Measurements from ENCODE around the gene TPTE2.
"Not testable (repeated sequence)": the region's sequence is repeated elsewhere in the genome, so short reads cannot be mapped to it uniquely, and the experiment has no call there.

DNA sequence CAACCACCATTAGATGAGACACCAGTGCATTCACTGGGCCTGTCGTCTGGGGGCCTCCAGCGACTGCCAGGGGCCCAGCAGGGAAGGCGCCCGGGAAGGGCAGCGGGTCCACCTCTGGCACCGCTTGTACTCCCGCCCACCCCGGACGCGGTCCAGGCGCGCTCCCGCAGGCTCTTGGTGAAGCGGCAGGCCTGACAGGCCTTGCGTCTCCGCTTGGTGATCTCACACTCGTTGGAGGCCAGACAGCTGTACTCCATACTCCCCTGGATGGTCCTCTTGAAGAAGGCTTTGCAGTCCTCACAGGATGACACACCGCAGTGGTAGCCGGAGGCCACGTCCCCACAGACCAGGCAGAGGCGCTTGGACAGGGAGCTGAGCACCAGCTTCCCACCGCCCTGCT, 660 bp downstream of the TPTE2 start:
- TF ChIP-seq, protein P1, sequence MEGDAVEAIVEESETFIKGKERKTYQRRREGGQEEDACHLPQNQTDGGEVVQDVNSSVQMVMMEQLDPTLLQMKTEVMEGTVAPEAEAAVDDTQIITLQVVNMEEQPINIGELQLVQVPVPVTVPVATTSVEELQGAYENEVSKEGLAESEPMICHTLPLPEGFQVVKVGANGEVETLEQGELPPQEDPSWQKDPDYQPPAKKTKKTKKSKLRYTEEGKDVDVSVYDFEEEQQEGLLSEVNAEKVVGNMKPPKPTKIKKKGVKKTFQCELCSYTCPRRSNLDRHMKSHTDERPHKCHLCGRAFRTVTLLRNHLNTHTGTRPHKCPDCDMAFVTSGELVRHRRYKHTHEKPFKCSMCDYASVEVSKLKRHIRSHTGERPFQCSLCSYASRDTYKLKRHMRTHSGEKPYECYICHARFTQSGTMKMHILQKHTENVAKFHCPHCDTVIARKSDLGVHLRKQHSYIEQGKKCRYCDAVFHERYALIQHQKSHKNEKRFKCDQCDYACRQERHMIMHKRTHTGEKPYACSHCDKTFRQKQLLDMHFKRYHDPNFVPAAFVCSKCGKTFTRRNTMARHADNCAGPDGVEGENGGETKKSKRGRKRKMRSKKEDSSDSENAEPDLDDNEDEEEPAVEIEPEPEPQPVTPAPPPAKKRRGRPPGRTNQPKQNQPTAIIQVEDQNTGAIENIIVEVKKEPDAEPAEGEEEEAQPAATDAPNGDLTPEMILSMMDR (IDR thresholded peaks at IDR 0.05; ENCODE audit: control extremely low read depth in 1 of 3, insufficient read depth in 1 of 3, low read depth in 1 of 3, low read length in 3 of 3) = not testable (repeated sequence)
- not testable (repeated sequence) for TF ChIP-seq EP300 (IDR thresholded peaks at IDR 0.05; ENCODE audit: borderline replicate concordance in 1 of 2, low read depth in 2 of 2, low read length in 2 of 2); POLR2A (IDR thresholded peaks at IDR 0.05; ENCODE audit: control extremely low read depth in 1 of 2, low read depth in 2 of 2, low read length in 2 of 2); RAD21 (IDR thresholded peaks at IDR 0.05 in 1 of 2, conservative IDR thresholded peaks at IDR 0.05 in 1 of 2; ENCODE audit: low read depth in 2 of 2, low read length in 2 of 2); ASH2L (IDR thresholded peaks at IDR 0.05; ENCODE audit: low read length); POLR2AphosphoS5 (IDR thresholded peaks at IDR 0.05; ENCODE audit: low read depth, low read length); HDAC2 (IDR thresholded peaks at IDR 0.05; ENCODE audit: borderline replicate concordance in 1 of 2, low read depth in 2 of 2, low read length in 2 of 2); BRCA1 (IDR thresholded peaks at IDR 0.05; ENCODE audit: low read depth, low read length); HDAC6 (IDR thresholded peaks at IDR 0.05; ENCODE audit: low read depth, low read length); KDM5A (IDR thresholded peaks at IDR 0.05; ENCODE audit: low read length); RFX5 (IDR thresholded peaks at IDR 0.05; ENCODE audit: borderline replicate concordance, low read depth, low read length)
- TF ChIP-seq, protein P2, sequence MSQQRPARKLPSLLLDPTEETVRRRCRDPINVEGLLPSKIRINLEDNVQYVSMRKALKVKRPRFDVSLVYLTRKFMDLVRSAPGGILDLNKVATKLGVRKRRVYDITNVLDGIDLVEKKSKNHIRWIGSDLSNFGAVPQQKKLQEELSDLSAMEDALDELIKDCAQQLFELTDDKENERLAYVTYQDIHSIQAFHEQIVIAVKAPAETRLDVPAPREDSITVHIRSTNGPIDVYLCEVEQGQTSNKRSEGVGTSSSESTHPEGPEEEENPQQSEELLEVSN (IDR thresholded peaks at IDR 0.05) = not testable (repeated sequence)

Measured in H1 (cell line).